ENCODE measurements around the gene NSUN5. TPM values are rescaled to one million over a fixed set of nuclear protein-coding genes. Genes with fewer than 3 reads are reported as not detected.

Gene NSUN5
- total and polyA plus RNA-seq, 2 of the 8 experiments (the other 6 are each of a cell fraction or from before 2014, with no cell fraction given), result 56.2 to 89.0 TPM

- Histone ChIP-seq H2BK120ac (replicated peaks; ENCODE audit: low read depth, low read length) (no peak overlapping the region), H3K27me3 (replicated peaks in 1 of 4; ENCODE audit: control insufficient read depth in 3 of 4, extremely low read depth in 1 of 4, insufficient read depth in 3 of 4, low read length in 3 of 4) (no peaks in the 10 kb centered on the region), H3K9ac (replicated peaks in 1 of 4; ENCODE audit: extremely low read depth in 1 of 4, low read depth in 3 of 4, low read length in 3 of 4) (no peak overlapping the region), H3K79me2 (ENCODE audit: control insufficient read depth in 1 of 2, insufficient read depth in 2 of 2, low read length in 2 of 2) (no peaks in the 10 kb centered on the region), H3K9me3 (ENCODE audit: insufficient read depth in 2 of 2, low read depth in 1 of 2, low read length in 1 of 2) (no peaks in the 10 kb centered on the region), H3K18ac (ENCODE audit: extremely low read depth, low read length) (no peak overlapping the region), H4K91ac (replicated peaks; ENCODE audit: insufficient read length, low read length) (no peak overlapping the region), H2BK12ac (ENCODE audit: low read depth, low read length) (no peak overlapping the region), H2BK5ac (ENCODE audit: low read depth, low read length) (no peak overlapping the region), H4K8ac (ENCODE audit: extremely low read depth, insufficient read depth, low read length) (no peak overlapping the region), H3K23me2 (ENCODE audit: low read depth, low read length) (no peaks in the 10 kb centered on the region), H3K4me2 (ENCODE audit: insufficient read depth in 1 of 2, low read depth in 2 of 2, low read length in 2 of 2) (no peak overlapping the region), H3K4me3 (ENCODE audit: extremely low read depth in 1 of 4, insufficient read depth in 2 of 4, low read depth in 3 of 4, low read length in 4 of 4) (no peak overlapping the region), H4K5ac (ENCODE audit: insufficient read length, low read depth, low read length) (no peak overlapping the region), H3K56ac (replicated peaks; ENCODE audit: insufficient read length, low read depth, low read length) (no peak overlapping the region), H3K14ac (ENCODE audit: insufficient read length) (no peak overlapping the region), H2AK5ac (ENCODE audit: low read depth, low read length) (no peak overlapping the region), H3K4me1 (replicated peaks in 1 of 4; ENCODE audit: control insufficient read depth in 3 of 4, insufficient read depth in 4 of 4, low read length in 3 of 4) (peaks cover 0 to 9% (median 0%) of the 10 kb centered on the region in 4 experiments; a peak in 3 of 7 replicates), H3K4ac (replicated peaks; ENCODE audit: insufficient read length, low read depth, low read length) (no peak overlapping the region), H3K36me3 (ENCODE audit: control insufficient read depth in 2 of 4, insufficient read depth in 4 of 4, low read length in 3 of 4) (no peaks in the 10 kb centered on the region), H3K23ac (ENCODE audit: insufficient read length) (no peak overlapping the region), H3K27ac (ENCODE audit: low read depth, low read length) (no peak overlapping the region), H3K79me1 (ENCODE audit: low read depth, low read length) (no peaks in the 10 kb centered on the region), H2AFZ (ENCODE audit: low read length) (no peak overlapping the region), H4K20me1 (replicated peaks in 1 of 2; ENCODE audit: control insufficient read depth in 1 of 2, insufficient read depth in 2 of 2, low read length in 2 of 2) (no peaks in the 10 kb centered on the region), H2BK15ac (ENCODE audit: low read length) (no peak overlapping the region), H2BK20ac (ENCODE audit: low read length) (0 out of 2 replicates have a peak overlapping the region, but pooled peaks have one; percentile 43)
- TF ChIP-seq MAFK (IDR thresholded peaks at IDR 0.05; ENCODE audit: low read depth, low read length) (no peak), BACH1 (IDR thresholded peaks at IDR 0.05; ENCODE audit: low read length) (no peak), USF2 (IDR thresholded peaks at IDR 0.05; ENCODE audit: low read length) (no peak), SP2 (IDR thresholded peaks at IDR 0.05; ENCODE audit: low read length) (no peak), SAP30 (IDR thresholded peaks at IDR 0.05; ENCODE audit: insufficient read depth, insufficient replicate concordance, low read length) (no peak)
- POLR2A ChIA-PET (ENCODE audit: partially characterized antibody), result interaction anchor here (1.4 kb wide), 1 partner anchor 10 kb away, joined by 4 read pairs; no protein-coding TSS in a partner anchor
- FAIRE-seq (no peak), DNase-seq (ENCODE audit: low read depth in 1 of 2, low spot score in 2 of 2) (no peak)
- whole genome bisulfite sequencing, 2 experiments (ENCODE audit: extremely low coverage in 1 of 2, insufficient coverage in 1 of 2, insufficient read length in 1 of 2, insufficient replicate concordance in 2 of 2, low coverage in 1 of 2, low lambda C conversion rate in 2 of 2, missing lambda C conversion rate in 1 of 2), result 93% methylated on average over 3 of the region's 3 CpGs; no CpG with 5 or more reads in 1 of the 2 experiments
- CTCF ChIA-PET (ENCODE audit: partially characterized antibody), result interaction anchor here (1.6 to 3.7 kb wide), 2 partner anchors 10 to 12 kb away, joined by 5 to 22 read pairs; no protein-coding TSS in a partner anchor
Measured at GRCh38 chr7:73352784-73353183, 44.2 kb upstream of the NSUN5 start.
